Measurements from ENCODE around the gene MTPN. TPM values are rescaled to one million over a fixed set of nuclear protein-coding genes. Genes with fewer than 3 reads are reported as not detected.

The MTPN gene
- total and polyA plus RNA-seq, 4 donors: 63.0 to 92.6 (median 89.0) TPM

- no peaks in the 10 kb centered on the region for H3K9me3 ChIP-seq (ENCODE audit: control insufficient read depth, low read length)
- H3K27ac ChIP-seq (ENCODE audit: low read depth in 1 of 2, low read length in 2 of 2): no peak overlapping the region
- H3K4me3 ChIP-seq (ENCODE audit: low read length in 2 of 2): no peak overlapping the region
- H3K27me3 ChIP-seq (ENCODE audit: control insufficient read depth in 1 of 2, insufficient read depth in 2 of 2, low read length in 1 of 2): no peaks in the 10 kb centered on the region
- intact Hi-C loops (cut with DNase I): no loop called here
- no peaks in the 10 kb centered on the region for H3K4me1 ChIP-seq (ENCODE audit: control insufficient read depth in 1 of 2, insufficient read depth in 2 of 2, low read length in 2 of 2)
- DNase-seq: no peak
- peaks cover 0 to 5% of the 10 kb centered on the region in 2 donors for H3K36me3 ChIP-seq (ENCODE audit: control insufficient read depth in 1 of 2, insufficient read depth in 2 of 2, low read length in 1 of 2)
- no peak for ATAC-seq (ENCODE audit: low FRiP score)
- 76 to 77% methylated on average over 10 of the region's 10 CpGs for WGBS, 2 donors
These were observed 57.9 kb downstream of the MTPN start for GRCh38 chr7:135919071-135919841.

GRCh38 chr7:135918134-135918533 is 59.0 kb downstream of the MTPN start:
- peaks cover 0 to 5% of the 10 kb centered on the region in 2 donors for H3K36me3 ChIP-seq (ENCODE audit: control insufficient read depth in 1 of 2, insufficient read depth in 2 of 2, low read length in 1 of 2)
- no peaks in the 10 kb centered on the region for H3K9me3 ChIP-seq (ENCODE audit: control insufficient read depth, low read length)
- no peak overlapping the region for H3K27ac ChIP-seq (ENCODE audit: low read depth in 1 of 2, low read length in 2 of 2)
- no peak for DNase-seq
- H3K4me3 ChIP-seq (ENCODE audit: low read length in 2 of 2): no peak overlapping the region
- H3K4me1 ChIP-seq (ENCODE audit: control insufficient read depth in 1 of 2, insufficient read depth in 2 of 2, low read length in 2 of 2): no peaks in the 10 kb centered on the region
- 50 to 63% methylated on average over 5 of the region's 5 CpGs for WGBS, 2 donors
- intact Hi-C loops (cut with DNase I): no loop called here
- H3K27me3 ChIP-seq (ENCODE audit: control insufficient read depth in 1 of 2, insufficient read depth in 2 of 2, low read length in 1 of 2): no peaks in the 10 kb centered on the region
- no peak for ATAC-seq (ENCODE audit: low FRiP score)

GRCh38 chr7:135917721-135918120 is 59.4 kb downstream of the MTPN start:
- Histone ChIP-seq H3K4me3 (ENCODE audit: low read length in 2 of 2) (no peak overlapping the region), H3K4me1 (ENCODE audit: control insufficient read depth in 1 of 2, insufficient read depth in 2 of 2, low read length in 2 of 2) (no peaks in the 10 kb centered on the region), H3K9me3 (ENCODE audit: control insufficient read depth, low read length) (no peaks in the 10 kb centered on the region), H3K36me3 (ENCODE audit: control insufficient read depth in 1 of 2, insufficient read depth in 2 of 2, low read length in 1 of 2) (peaks cover 0 to 5% of the 10 kb centered on the region in 2 donors), H3K27ac (ENCODE audit: low read depth in 1 of 2, low read length in 2 of 2) (no peak overlapping the region), H3K27me3 (ENCODE audit: control insufficient read depth in 1 of 2, insufficient read depth in 2 of 2, low read length in 1 of 2) (no peaks in the 10 kb centered on the region)
- intact Hi-C loops (cut with DNase I): no loop called here
- DNase-seq: no peak
- WGBS, 2 donors: 75 to 80% methylated on average over 7 of the region's 7 CpGs
- no peak for ATAC-seq (ENCODE audit: low FRiP score)

GRCh38 chr7:135914346-135914745 is 62.8 kb downstream of the MTPN start:
- intact Hi-C loops (cut with DNase I): no loop called here
- no peak for DNase-seq
- ATAC-seq (ENCODE audit: low FRiP score): no peak
- Histone ChIP-seq H3K4me3 (ENCODE audit: low read length in 2 of 2) (no peak overlapping the region), H3K36me3 (ENCODE audit: control insufficient read depth in 1 of 2, insufficient read depth in 2 of 2, low read length in 1 of 2) (peaks cover 0 to 2% of the 10 kb centered on the region in 2 donors), H3K9me3 (ENCODE audit: control insufficient read depth, low read length) (no peaks in the 10 kb centered on the region), H3K4me1 (ENCODE audit: control insufficient read depth in 1 of 2, insufficient read depth in 2 of 2, low read length in 2 of 2) (peaks cover 0 to 1% of the 10 kb centered on the region in 2 donors), H3K27me3 (ENCODE audit: control insufficient read depth in 1 of 2, insufficient read depth in 2 of 2, low read length in 1 of 2) (no peaks in the 10 kb centered on the region), H3K27ac (ENCODE audit: low read depth in 1 of 2, low read length in 2 of 2) (no peak overlapping the region)

- H3K36me3 ChIP-seq (ENCODE audit: control insufficient read depth in 1 of 2, insufficient read depth in 2 of 2, low read length in 1 of 2): peaks cover 0 to 2% of the 10 kb centered on the region in 2 donors
- no peak overlapping the region for H3K4me3 ChIP-seq (ENCODE audit: low read length in 2 of 2)
- H3K9me3 ChIP-seq (ENCODE audit: control insufficient read depth, low read length): no peaks in the 10 kb centered on the region
- DNase-seq (no peak), ATAC-seq (ENCODE audit: low FRiP score) (no peak)
- H3K4me1 ChIP-seq (ENCODE audit: control insufficient read depth in 1 of 2, insufficient read depth in 2 of 2, low read length in 2 of 2): peaks cover 0 to 1% of the 10 kb centered on the region in 2 donors
- H3K27me3 ChIP-seq (ENCODE audit: control insufficient read depth in 1 of 2, insufficient read depth in 2 of 2, low read length in 1 of 2): no peaks in the 10 kb centered on the region
- 87 to 95% methylated on average over 2 of the region's 2 CpGs for WGBS, 2 donors
- H3K27ac ChIP-seq (ENCODE audit: low read depth in 1 of 2, low read length in 2 of 2): no peak overlapping the region
- intact Hi-C loops (cut with DNase I): no loop called here
These were observed 63.8 kb downstream of the MTPN start for GRCh38 chr7:135913404-135913803.

GRCh38 chr7:135911099-135911498 is 66.1 kb downstream of the MTPN start:
- 74 to 75% methylated on average over 3 of the region's 3 CpGs for WGBS, 2 donors
- no peaks in the 10 kb centered on the region for H3K27me3 ChIP-seq (ENCODE audit: control insufficient read depth in 1 of 2, insufficient read depth in 2 of 2, low read length in 1 of 2)
- no peak overlapping the region for H3K4me3 ChIP-seq (ENCODE audit: low read length in 2 of 2)
- H3K27ac ChIP-seq (ENCODE audit: low read depth in 1 of 2, low read length in 2 of 2): no peak overlapping the region
- intact Hi-C loops (cut with DNase I): no loop called here
- no peaks in the 10 kb centered on the region for H3K9me3 ChIP-seq (ENCODE audit: control insufficient read depth, low read length)
- H3K4me1 ChIP-seq (ENCODE audit: control insufficient read depth in 1 of 2, insufficient read depth in 2 of 2, low read length in 2 of 2): peaks cover 0 to 1% of the 10 kb centered on the region in 2 donors
- DNase-seq (no peak), ATAC-seq (ENCODE audit: low FRiP score) (no peak)
- H3K36me3 ChIP-seq (ENCODE audit: control insufficient read depth in 1 of 2, insufficient read depth in 2 of 2, low read length in 1 of 2): no peaks in the 10 kb centered on the region

- intact Hi-C loops (cut with DNase I): no loop called here
- whole genome bisulfite sequencing, 2 donors: 74 to 78% methylated on average over 2 of the region's 2 CpGs
These were observed 66.6 kb downstream of the MTPN start for GRCh38 chr7:135910393-135911036.

GRCh38 chr7:135905858-135906257 is 71.3 kb downstream of the MTPN start:
- Histone ChIP-seq H3K27me3 (ENCODE audit: control insufficient read depth in 1 of 2, insufficient read depth in 2 of 2, low read length in 1 of 2) (no peaks in the 10 kb centered on the region), H3K27ac (ENCODE audit: low read depth in 1 of 2, low read length in 2 of 2) (no peak overlapping the region), H3K4me1 (ENCODE audit: control insufficient read depth in 1 of 2, insufficient read depth in 2 of 2, low read length in 2 of 2) (no peaks in the 10 kb centered on the region), H3K4me3 (ENCODE audit: low read length in 2 of 2) (no peak overlapping the region), H3K9me3 (ENCODE audit: control insufficient read depth, low read length) (no peaks in the 10 kb centered on the region), H3K36me3 (ENCODE audit: control insufficient read depth in 1 of 2, insufficient read depth in 2 of 2, low read length in 1 of 2) (no peaks in the 10 kb centered on the region)
- DNase-seq (no peak), ATAC-seq (ENCODE audit: low FRiP score) (no peak)
- intact Hi-C loops (cut with DNase I): no loop called here
- 90 to 95% methylated on average over 4 of the region's 4 CpGs for WGBS, 2 donors

More at GRCh38 chr7:135910393-135911036, 66.6 kb downstream of the MTPN start:
- Histone ChIP-seq H3K9me3 (ENCODE audit: control insufficient read depth, low read length) (no peaks in the 10 kb centered on the region), H3K27ac (ENCODE audit: low read depth in 1 of 2, low read length in 2 of 2) (no peak overlapping the region), H3K27me3 (ENCODE audit: control insufficient read depth in 1 of 2, insufficient read depth in 2 of 2, low read length in 1 of 2) (no peaks in the 10 kb centered on the region), H3K4me1 (ENCODE audit: control insufficient read depth in 1 of 2, insufficient read depth in 2 of 2, low read length in 2 of 2) (peaks cover 0 to 1% of the 10 kb centered on the region in 2 donors), H3K36me3 (ENCODE audit: control insufficient read depth in 1 of 2, insufficient read depth in 2 of 2, low read length in 1 of 2) (no peaks in the 10 kb centered on the region), H3K4me3 (ENCODE audit: low read length in 2 of 2) (no peak overlapping the region)
- ATAC-seq (ENCODE audit: low FRiP score) (no peak), DNase-seq (no peak)

GRCh38 chr7:135905355-135905754 is 71.8 kb downstream of the MTPN start:
- Histone ChIP-seq H3K4me3 (ENCODE audit: low read length in 2 of 2) (no peak overlapping the region), H3K9me3 (ENCODE audit: control insufficient read depth, low read length) (no peaks in the 10 kb centered on the region), H3K36me3 (ENCODE audit: control insufficient read depth in 1 of 2, insufficient read depth in 2 of 2, low read length in 1 of 2) (no peaks in the 10 kb centered on the region), H3K4me1 (ENCODE audit: control insufficient read depth in 1 of 2, insufficient read depth in 2 of 2, low read length in 2 of 2) (no peaks in the 10 kb centered on the region), H3K27me3 (ENCODE audit: control insufficient read depth in 1 of 2, insufficient read depth in 2 of 2, low read length in 1 of 2) (no peaks in the 10 kb centered on the region), H3K27ac (ENCODE audit: low read depth in 1 of 2, low read length in 2 of 2) (no peak overlapping the region)
- ATAC-seq (ENCODE audit: low FRiP score) (no peak), DNase-seq (no peak)
- intact Hi-C loops (cut with DNase I): no loop called here
- WGBS, 2 donors: 85 to 91% methylated on average over 4 of the region's 4 CpGs

Measured in aorta (tissue), 5 donors.